PC-3 (cell line): ENCODE data around the gene DENND6B. TPM values are rescaled to one million over a fixed set of nuclear protein-coding genes. Genes with fewer than 3 reads are reported as not detected.
A peak's percentile ranks its signal among the peaks of the same experiment; 100 is the strongest.

Source experiments
- ATAC-seq: fragments of 200-7000 bp; cut with Tn5 transposase; 2 replicates; pipeline ENCODE4 v1.9.1; 2020; ENCODE audit warnings: mild to moderate bottlenecking, moderate library complexity
- BruUV-seq: library from RNA; stranded (reverse); fragments of 400-500 nt; replicated peaks from 2 replicates; lab custom pipeline; 2021; lab: Mats Ljungman, UMichigan
- CTCF ChIA-PET: fragments of 300-600 bp; sonication (Branson Sonifier 250); formaldehyde crosslinking; loops from one replicate; lab custom pipeline; 2022; ENCODE audit warnings: antibody characterized with exemption; lab: Charles Lee
- POLR2A ChIA-PET: fragments of 300-600 bp; sonication (Branson Sonifier 250); formaldehyde crosslinking; loops from one replicate; lab custom pipeline; 2022; ENCODE audit warnings: antibody characterized with exemption; ENCODE audit not compliant: unreplicated experiment; lab: Charles Lee
- DNase-seq: peaks from one replicate; pipeline ENCODE4 v3.0.0-alpha.2; 2015
- H2AFZ ChIP-seq: fragments of 300-600 bp; sonication (generic); 2 replicates; pipeline ENCODE4 v1.6.0; 2016; ENCODE audit warnings: antibody characterized with exemption, low read length
- H3F3A ChIP-seq: fragments of 300-600 bp; sonication (generic); one replicate; pipeline ENCODE4 v1.6.0; 2017; ENCODE audit warnings: antibody characterized with exemption, low read length, control low read depth, mild to moderate bottlenecking; ENCODE audit not compliant: unreplicated experiment
- H3K27ac ChIP-seq: fragments of 300-600 bp; sonication (generic); 2 replicates; pipeline ENCODE4 v1.5.1; 2016; ENCODE audit warnings: mild to moderate bottlenecking, low read length
- H3K27me3 ChIP-seq: fragments of 300-600 bp; sonication (generic); 2 replicates; pipeline ENCODE4 v1.6.1; 2016; ENCODE audit warnings: low read length, mixed read lengths
- H3K36me3 ChIP-seq: fragments of 300-600 bp; sonication (generic); 2 replicates; pipeline ENCODE4 v1.6.1; 2016; ENCODE audit warnings: low read depth, mixed run types, low read length, mixed read lengths
- H3K4me1 ChIP-seq: fragments of 300-600 bp; sonication (generic); 2 replicates; pipeline ENCODE4 v1.5.1; 2016; ENCODE audit warnings: low read length; ENCODE audit not compliant: insufficient read depth
- H3K4me2 ChIP-seq: fragments of 300-600 bp; sonication (generic); 2 replicates; pipeline ENCODE4 v1.6.0; 2016; ENCODE audit warnings: low read length
- H3K4me3 ChIP-seq: fragments of 300-600 bp; sonication (generic); 2 replicates; pipeline ENCODE4 v1.5.1; 2016; ENCODE audit warnings: mild to moderate bottlenecking, low read length, mixed read lengths
- H3K79me2 ChIP-seq: fragments of 300-600 bp; sonication (generic); 2 replicates; pipeline ENCODE4 v1.6.1; 2017; ENCODE audit warnings: low read length, mixed read lengths
- H3K9ac ChIP-seq: fragments of 300-600 bp; sonication (generic); 2 replicates; pipeline ENCODE4 v1.6.0; 2016; ENCODE audit warnings: mild to moderate bottlenecking, low read length
- H3K9me2 ChIP-seq: fragments of 300-600 bp; sonication (generic); replicated peaks from 2 replicates; pipeline ENCODE4 v1.6.1; 2016; ENCODE audit warnings: mixed run types, low read length, mixed read lengths
- H3K9me3 ChIP-seq: fragments of 300-600 bp; sonication (generic); 2 replicates; pipeline ENCODE4 v1.6.1; 2016; ENCODE audit warnings: low read length, mixed read lengths
- H4K20me1 ChIP-seq: fragments of 300-600 bp; sonication (generic); 2 replicates; pipeline ENCODE4 v1.6.1; 2016; ENCODE audit warnings: low read length, mixed read lengths
- CTCF ChIP-seq: fragments of 300-600 bp; sonication (generic); conservative IDR thresholded peaks from 2 replicates; pipeline ENCODE4 v1.5.1; 2017; ENCODE audit warnings: antibody characterized with exemption, low read depth, mild to moderate bottlenecking, low read length
- EZH2 ChIP-seq: fragments of 300-600 bp; sonication (generic); IDR thresholded peaks from one replicate; pipeline ENCODE4 v1.6.1; 2017; ENCODE audit warnings: antibody characterized with exemption, mild to moderate bottlenecking, low read length; ENCODE audit not compliant: unreplicated experiment
- EZH2phosphoT487 ChIP-seq: fragments of 300-600 bp; sonication (generic); IDR thresholded peaks from 2 replicates; pipeline ENCODE4 v1.6.1; 2018; ENCODE audit warnings: mild to moderate bottlenecking, antibody characterized with exemption, low read length, borderline replicate concordance
- intact Hi-C: fragments of 100-400 bp; cut with micrococcal nuclease; formaldehyde crosslinking; loops from 2 replicates; pipeline ENCODE4 v1.9.0; 2023
- total RNA-seq: library from RNA; depleted of rRNA; stranded (reverse); fragments of >200 nt; gene quantifications from 2 replicates; pipeline ENCODE4 v1.2.3, GENCODE V29; 2014

DENND6B gene
- total RNA-seq, 1 experiment from 2014 or later: 1.1 TPM

- H3F3A ChIP-seq: peaks cover 3% of the 10 kb centered on the region
- BruUV-seq: no TSS peak
- no peaks in the 10 kb centered on the region for H3K9me3 ChIP-seq
- CTCF ChIA-PET: no interaction called here
- no peak overlapping the region for H2AFZ ChIP-seq
- peak overlapping the region; percentile 99 for H3K27ac ChIP-seq
- H3K79me2 ChIP-seq: peaks cover 75% of the 10 kb centered on the region
- no peaks in the 10 kb centered on the region for H3K36me3 ChIP-seq
- peak overlapping the region; percentile 88; the same call in 1 of the 2 replicates for H3K4me3 ChIP-seq
- no peak for TF ChIP-seq CTCF
- TF ChIP-seq EZH2: no peak
- no peak for TF ChIP-seq EZH2phosphoT487
- H3K4me2 ChIP-seq: peak overlapping the region; percentile 99
- intact Hi-C loops: no loop called here
- peak overlapping the region; percentile 94 for H3K9ac ChIP-seq
- POLR2A ChIA-PET: no interaction called here
- DNase-seq (no peak), ATAC-seq (no peak)
- peaks cover 42% of the 10 kb centered on the region for H3K4me1 ChIP-seq
- no peaks in the 10 kb centered on the region for H3K9me2 ChIP-seq
- no peaks in the 10 kb centered on the region for H3K27me3 ChIP-seq
- 0 out of 2 replicates have a peak, but pooled peaks cover 4% of the 10 kb centered on the region for H4K20me1 ChIP-seq
These were observed 23.3 kb downstream of the DENND6B start for GRCh38 chr22:50303515-50303847.

GRCh38 chr22:50302564-50302963 lies 24.2 kb downstream of the DENND6B start:
- POLR2A ChIA-PET: no interaction called here

More at GRCh38 chr22:50302564-50302963, 24.2 kb downstream of the DENND6B start:
- BruUV-seq: no TSS peak
- TF ChIP-seq CTCF: no peak
- TF ChIP-seq EZH2: no peak
- no peak for TF ChIP-seq EZH2phosphoT487
- no peaks in the 10 kb centered on the region for H3K27me3 ChIP-seq
- H3F3A ChIP-seq: peaks cover 3% of the 10 kb centered on the region
- no peaks in the 10 kb centered on the region for H3K36me3 ChIP-seq
- H3K79me2 ChIP-seq: peaks cover 84% of the 10 kb centered on the region
- no peak overlapping the region for H3K4me3 ChIP-seq
- CTCF ChIA-PET: no interaction called here
- H4K20me1 ChIP-seq: 0 out of 2 replicates have a peak, but pooled peaks cover 4% of the 10 kb centered on the region
- H3K9me2 ChIP-seq: no peaks in the 10 kb centered on the region
- intact Hi-C loops: no loop called here
- peaks cover 42% of the 10 kb centered on the region for H3K4me1 ChIP-seq
- no peaks in the 10 kb centered on the region for H3K9me3 ChIP-seq
- no peak for DNase-seq
- peak overlapping the region; percentile 28; the same call in 1 of the 2 replicates for H3K4me2 ChIP-seq
- H3K27ac ChIP-seq: peak overlapping the region; percentile 32
- H3K9ac ChIP-seq: 0 out of 2 replicates have a peak overlapping the region, but pooled peaks have one; percentile 4
- no peak overlapping the region for H2AFZ ChIP-seq
- ATAC-seq: no peak
